ENCODE measurements around the gene FHAD1. TPM values are rescaled to one million over a fixed set of nuclear protein-coding genes. Genes with fewer than 3 reads are reported as not detected.

Gene FHAD1
- total and polyA plus RNA-seq, 2 donors (not counting 3 experiments of a cell fraction or from before 2014, with no cell fraction given) = 0.04 to 0.69 TPM

- intact Hi-C loops (cut with micrococcal nuclease) = no loop called here
- FAIRE-seq (no peak), DNase-seq (ENCODE audit: low read depth, low spot score) (no peak)
- TF ChIP-seq MYC (IDR thresholded peaks at IDR 0.05; ENCODE audit: low read depth, low read length) (no peak), CTCF (IDR thresholded peaks at IDR 0.05; ENCODE audit: extremely low read depth in 1 of 2, insufficient read depth in 1 of 2, low read depth in 1 of 2, low read length in 2 of 2) (no peak), JUN (IDR thresholded peaks at IDR 0.05; ENCODE audit: borderline replicate concordance, insufficient read depth, insufficient read length, low read depth) (no peak), GATA2 (IDR thresholded peaks at IDR 0.05; ENCODE audit: insufficient read depth, insufficient read length, low read depth, low read length) (no peak), POLR2A (IDR thresholded peaks at IDR 0.05; ENCODE audit: low read depth, low read length) (no peak), FOS (IDR thresholded peaks at IDR 0.05; ENCODE audit: borderline replicate concordance, insufficient read depth, low read length) (no peak), MAX (IDR thresholded peaks at IDR 0.05; ENCODE audit: insufficient read depth, insufficient read length) (no peak), EZH2 (IDR thresholded peaks at IDR 0.05; ENCODE audit: borderline replicate concordance, low read depth, low read length, severe bottlenecking) (no peak), POLR2AphosphoS5 (IDR thresholded peaks at IDR 0.05; ENCODE audit: insufficient read depth, low read depth, low read length) (no peak)
- H3K4me3 ChIP-seq (replicated peaks in 1 of 3; ENCODE audit: insufficient read depth in 1 of 3, low read depth in 1 of 3, low read length in 3 of 3) = no peak overlapping the region
- no peaks in the 10 kb centered on the region for H3K9me1 ChIP-seq (replicated peaks; ENCODE audit: control insufficient read depth, extremely low read depth, insufficient read depth, low read length)
- no peak overlapping the region for H3K9ac ChIP-seq (replicated peaks; ENCODE audit: extremely low read depth, insufficient read depth, low read length)
- dilution Hi-C loops (cut with MboI; ENCODE audit: extremely low pct_ligation_motif_present, low sequenced_read_pairs) = no loop called here
- H3K4me1 ChIP-seq (ENCODE audit: control insufficient read depth, extremely low read depth, insufficient read depth, low read length) = no peaks in the 10 kb centered on the region
- ChIA-PET POLR2A (no interaction called here), CTCF (interaction anchor here (1.1 to 1.5 kb wide), 2 partner anchors 11 to 37 kb away, joined by 3 to 5 read pairs; no protein-coding TSS in a partner anchor)
- no peak overlapping the region for H3K4me2 ChIP-seq (ENCODE audit: insufficient read depth, low read length)
- H3K9me3 ChIP-seq (replicated peaks; ENCODE audit: control insufficient read depth, insufficient read depth, low read length) = no peaks in the 10 kb centered on the region
- no peaks in the 10 kb centered on the region for H3K79me2 ChIP-seq (ENCODE audit: control insufficient read depth, insufficient read depth, low read length)
- no peaks in the 10 kb centered on the region for H3K36me3 ChIP-seq (ENCODE audit: control insufficient read depth in 2 of 2, extremely low read depth in 1 of 2, insufficient read depth in 2 of 2, low read length in 2 of 2)
- no peak overlapping the region for H3K27ac ChIP-seq (ENCODE audit: insufficient read depth, low read depth, low read length)
- H4K20me1 ChIP-seq (replicated peaks; ENCODE audit: control insufficient read depth, extremely low read depth, insufficient read depth, low read length) = no peaks in the 10 kb centered on the region
- no peaks in the 10 kb centered on the region for H3K27me3 ChIP-seq (ENCODE audit: control insufficient read depth in 2 of 2, insufficient read depth in 2 of 2, low read length in 2 of 2)
- H2AFZ ChIP-seq (ENCODE audit: low read depth, low read length) = no peak overlapping the region
- BruUV-seq (replicated peaks) = no TSS peak
These were observed 147.3 kb downstream of the FHAD1 start for GRCh38 chr1:15394258-15394690.

All from endothelial cell of umbilical vein (primary cell).